HG02588 (cell line): Measurements from ENCODE around the gene RARA.
"Not testable (repeated sequence)": the region's sequence is repeated elsewhere in the genome, so short reads cannot be mapped to it uniquely, and the experiment has no call there.

Experiments used
- ATAC-seq: cut with Tn5 transposase; IDR thresholded peaks from one replicate; pipeline ENCODE4 v1.9.1; 2021; ENCODE audit warnings: mild to moderate bottlenecking, moderate library complexity; ENCODE audit not compliant: unreplicated experiment

RARA gene

GRCh38 chr17:40297511-40297910, 11.5 kb upstream of the RARA start:
- no peak for ATAC-seq

- ATAC-seq: no peak
Observed at GRCh38 chr17:40298726-40299125, 10.3 kb upstream of the RARA start.

- not testable (repeated sequence) for ATAC-seq
Observed at GRCh38 chr17:40299159-40299757, 9.7 kb upstream of the RARA start.

DNA sequence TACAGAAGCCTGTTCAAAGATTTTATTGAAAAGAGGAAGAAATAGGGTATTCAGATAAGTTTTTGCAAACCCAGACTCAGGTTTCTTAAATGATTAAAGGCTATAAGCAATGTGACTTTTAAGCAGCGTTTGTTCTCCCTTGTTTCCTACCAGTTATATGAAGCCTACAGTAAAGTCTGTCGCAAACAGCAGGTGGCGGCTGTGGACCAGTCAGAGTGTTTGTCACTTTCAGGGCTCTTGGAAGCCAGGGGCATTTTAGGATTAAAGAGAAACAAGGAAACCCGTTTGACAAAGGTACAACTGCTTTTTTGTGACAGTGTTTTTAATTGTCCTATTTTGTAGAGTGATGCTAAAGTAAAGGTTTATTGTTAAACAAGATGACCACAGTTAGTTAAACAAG, 7.7 kb upstream of the RARA start:
- ATAC-seq: no peak

- no peak for ATAC-seq
Observed at GRCh38 chr17:40303009-40303657, 5.8 kb upstream of the RARA start.

DNA sequence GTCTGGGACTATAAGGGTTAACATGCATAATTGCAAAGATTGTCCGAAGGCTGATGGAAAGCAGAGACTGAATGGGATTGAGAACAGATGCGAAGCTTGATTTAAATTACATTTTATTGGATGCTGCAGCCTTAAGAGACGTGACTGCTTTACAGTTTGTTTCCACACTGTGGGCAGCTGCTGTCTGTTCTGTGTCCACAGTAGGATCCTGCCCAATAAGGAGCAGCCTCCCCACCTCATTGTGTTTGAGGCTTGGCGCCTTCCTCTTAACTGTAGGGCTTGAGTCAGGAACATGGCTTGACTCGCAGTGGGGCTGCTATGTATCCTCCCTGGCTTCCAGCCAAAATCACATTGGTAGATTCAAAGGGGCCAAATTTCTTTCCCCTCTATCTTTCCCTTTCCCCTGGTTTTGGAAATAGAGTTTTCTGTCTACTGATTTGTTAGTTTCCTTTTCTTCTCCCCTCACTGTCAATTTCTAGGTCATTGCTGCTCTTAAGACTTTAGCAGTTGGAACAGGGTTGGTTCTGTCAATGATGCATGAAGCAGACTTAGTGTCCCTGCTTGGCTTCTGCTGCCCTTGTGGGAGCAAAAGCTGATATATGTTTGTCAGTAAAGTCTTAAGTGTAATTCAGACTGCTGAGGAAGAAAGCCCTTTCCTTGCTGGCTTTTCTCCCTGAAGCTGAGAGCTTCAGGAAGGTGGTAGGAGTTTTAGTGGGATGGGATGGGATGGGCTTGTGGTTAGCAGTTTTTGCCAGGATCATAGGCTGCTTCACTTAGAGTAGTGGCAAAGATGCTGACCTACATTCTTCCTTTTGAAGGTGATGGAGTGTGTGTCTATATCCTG, 5.0 kb upstream of the RARA start:
- no peak for ATAC-seq

DNA sequence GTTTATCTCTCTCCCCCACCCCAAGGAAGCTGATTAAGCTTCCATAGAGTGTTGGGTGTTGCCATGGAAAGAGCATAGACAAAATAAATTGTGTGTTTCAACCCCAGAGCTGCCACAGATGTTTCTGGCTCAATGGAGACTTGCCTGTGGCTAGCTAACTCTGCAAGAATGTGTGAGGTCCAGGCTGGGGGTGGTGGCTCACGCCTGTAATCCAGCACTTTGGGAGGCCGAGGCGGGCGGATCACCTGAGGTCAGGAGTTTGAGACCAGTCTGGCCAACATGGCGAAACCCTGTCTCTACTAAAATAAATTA, 4.5 kb upstream of the RARA start:
- ATAC-seq: not testable (repeated sequence)

DNA sequence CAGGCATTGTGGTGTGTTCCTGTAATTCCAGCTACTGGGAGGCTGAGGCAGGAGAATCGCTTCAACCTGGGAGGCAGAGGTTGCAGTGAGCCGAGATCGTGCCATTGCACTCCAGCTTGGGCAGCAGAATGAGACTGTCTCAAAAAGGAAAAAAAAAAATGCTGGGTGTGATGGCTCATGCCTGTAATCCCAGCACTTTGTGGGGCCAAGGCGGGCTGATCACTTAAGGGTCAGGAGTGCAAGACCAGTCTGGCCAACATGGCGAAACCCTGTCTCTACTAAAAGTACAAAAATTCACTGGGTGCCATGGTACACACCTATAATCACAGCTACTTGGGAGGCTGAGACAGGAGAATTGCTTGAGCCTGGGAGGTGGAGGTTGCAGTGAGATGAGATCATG, 4.1 kb upstream of the RARA start:
- ATAC-seq: not testable (repeated sequence)

DNA sequence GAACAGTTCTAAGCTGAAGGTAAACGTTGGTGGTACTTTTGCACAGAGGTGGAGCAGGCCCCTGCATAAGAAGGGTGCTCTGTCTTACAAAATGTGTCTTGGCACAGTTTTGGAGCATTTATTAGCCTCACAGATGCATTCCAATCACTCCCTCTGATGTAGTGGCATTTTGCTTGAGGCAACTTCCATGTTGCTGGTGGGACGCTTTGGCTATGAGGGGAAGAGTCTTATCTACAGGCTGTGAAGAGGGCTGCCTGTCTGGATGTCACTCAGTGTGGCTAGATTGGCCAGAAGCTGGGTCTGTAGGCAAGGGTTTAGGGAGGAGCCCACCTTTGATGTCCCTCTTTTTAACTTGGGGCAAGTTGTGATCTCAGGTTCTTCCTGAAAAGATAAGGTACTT, 2.6 kb upstream of the RARA start:
- ATAC-seq: no peak

GRCh38 chr17:40307001-40307730, 1.8 kb upstream of the RARA start:
- no peak for ATAC-seq

- no peak for ATAC-seq
Observed at GRCh38 chr17:40307740-40308239, 1.2 kb upstream of the RARA start.

DNA sequence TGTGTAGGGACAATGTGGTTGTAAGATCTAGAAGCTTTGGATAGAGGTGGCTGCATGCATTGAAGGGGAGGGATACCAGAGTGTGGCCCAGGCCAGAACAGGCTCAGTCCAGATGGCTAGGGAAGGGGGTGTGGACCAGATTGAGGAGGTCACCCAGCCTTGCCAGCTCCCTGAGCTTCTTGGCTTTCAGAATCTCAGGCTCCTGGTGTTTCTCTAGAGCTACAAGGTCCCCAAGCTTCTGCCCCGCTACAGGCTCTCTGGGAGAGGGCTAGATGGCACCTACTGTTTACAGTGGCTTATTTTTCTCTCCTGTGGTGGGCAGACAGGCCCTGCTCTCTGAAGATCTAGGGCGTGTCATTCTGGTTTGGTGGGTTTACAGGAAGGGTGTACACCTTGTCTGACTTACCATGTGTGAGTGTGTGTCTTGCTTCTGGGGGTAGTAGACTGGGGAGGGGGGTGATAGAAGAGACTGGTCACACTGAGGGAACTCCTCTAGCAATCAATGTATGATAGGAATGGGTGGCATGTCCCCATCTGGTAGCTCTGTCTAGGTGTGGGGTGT, 1.1 kb downstream of the RARA start:
- ATAC-seq: no peak

DNA sequence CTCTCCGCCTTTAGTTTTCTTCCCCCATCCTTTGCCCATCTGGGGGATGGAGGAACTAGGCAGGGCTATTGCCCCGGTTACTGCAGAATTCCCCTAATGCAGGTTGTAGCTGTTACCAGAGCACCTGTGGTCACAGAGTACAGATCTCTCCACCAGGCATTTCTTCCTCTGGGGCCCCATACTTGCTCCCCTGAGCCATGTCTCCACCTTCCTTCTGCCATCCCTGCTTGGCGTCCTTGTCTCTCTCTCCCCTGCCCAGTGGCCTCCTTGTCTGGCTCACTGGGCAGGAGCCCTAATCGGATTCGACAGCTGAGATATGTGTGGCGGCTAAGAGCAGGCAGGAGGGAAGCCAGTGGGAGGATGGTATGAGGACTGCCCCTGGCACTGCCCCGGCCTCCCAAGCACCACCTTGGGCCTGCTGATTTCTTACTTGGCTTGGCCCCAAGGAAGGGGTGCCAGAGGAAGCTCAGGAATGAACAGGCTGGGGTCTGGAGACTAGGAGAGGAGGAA, 2.0 kb downstream of the RARA start:
- ATAC-seq: no peak

GRCh38 chr17:40311575-40311974, 2.6 kb downstream of the RARA start:
- ATAC-seq: no peak

DNA sequence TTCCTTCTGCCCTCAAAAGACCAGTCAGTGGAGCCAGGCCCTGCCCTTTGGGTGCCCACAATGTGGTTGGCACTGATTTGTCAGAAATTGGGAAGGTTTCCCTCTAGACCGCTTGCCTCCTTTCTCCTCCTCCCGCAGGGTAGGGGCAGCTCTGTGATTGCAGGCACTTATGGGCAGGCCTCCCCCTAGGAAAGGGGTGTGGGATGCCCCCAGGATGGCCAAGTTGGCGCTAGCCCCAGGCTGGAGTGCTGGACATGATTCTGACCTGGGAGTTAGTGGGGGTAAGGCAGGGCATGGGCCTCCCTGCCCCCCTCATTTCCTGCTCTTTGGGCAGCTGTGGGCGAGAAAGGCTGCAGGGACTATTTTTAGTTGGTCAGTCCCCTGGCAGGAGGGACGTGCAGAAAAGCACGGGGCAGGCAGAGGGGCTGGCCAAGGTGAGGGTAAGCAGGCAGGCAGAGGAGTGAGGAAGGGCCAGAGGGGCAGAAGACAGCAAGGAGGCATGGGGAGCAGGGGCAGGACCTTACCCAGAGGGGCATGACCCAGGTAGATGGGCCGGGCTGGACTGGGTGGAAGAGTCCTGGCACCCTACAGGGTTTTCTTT, 3.3 kb downstream of the RARA start:
- ATAC-seq: no peak

DNA sequence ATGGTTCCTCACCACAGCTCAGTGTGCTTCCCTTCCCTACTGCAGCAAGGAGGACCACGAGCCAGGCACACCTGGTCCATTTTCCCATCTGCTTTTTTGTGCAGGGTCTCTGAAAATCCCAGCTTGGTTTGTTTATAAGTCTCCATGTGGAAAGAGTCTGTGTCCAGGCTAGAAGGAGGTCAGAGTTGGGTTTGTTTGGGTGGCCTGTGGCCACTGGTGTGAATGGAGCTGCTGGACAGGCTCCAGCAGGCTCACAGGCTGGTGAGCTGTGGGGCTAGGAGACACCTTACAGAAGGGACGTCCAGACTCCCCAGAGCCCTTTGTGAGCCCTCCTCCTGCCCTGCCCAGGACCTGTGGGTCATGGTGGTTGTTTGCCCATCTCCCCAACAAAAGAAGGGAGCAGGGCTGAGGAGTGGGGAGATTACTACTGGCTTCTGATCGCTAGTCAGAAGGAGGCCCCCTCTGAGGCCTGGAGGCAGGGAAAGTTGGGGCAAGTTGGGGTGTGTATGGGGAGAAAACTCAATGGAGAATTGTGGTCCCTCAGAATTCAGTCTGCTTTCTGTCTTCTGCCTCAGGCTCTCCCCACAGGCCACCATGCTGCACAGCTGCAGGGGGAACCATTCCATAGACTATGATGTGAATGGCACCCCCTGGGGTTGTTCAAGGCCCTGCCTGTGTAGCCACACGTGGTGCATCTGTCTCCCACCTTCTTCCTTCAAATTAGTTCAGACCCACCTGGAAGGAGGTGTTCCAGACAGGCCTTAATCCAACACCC, 4.1 kb downstream of the RARA start:
- no peak for ATAC-seq

DNA sequence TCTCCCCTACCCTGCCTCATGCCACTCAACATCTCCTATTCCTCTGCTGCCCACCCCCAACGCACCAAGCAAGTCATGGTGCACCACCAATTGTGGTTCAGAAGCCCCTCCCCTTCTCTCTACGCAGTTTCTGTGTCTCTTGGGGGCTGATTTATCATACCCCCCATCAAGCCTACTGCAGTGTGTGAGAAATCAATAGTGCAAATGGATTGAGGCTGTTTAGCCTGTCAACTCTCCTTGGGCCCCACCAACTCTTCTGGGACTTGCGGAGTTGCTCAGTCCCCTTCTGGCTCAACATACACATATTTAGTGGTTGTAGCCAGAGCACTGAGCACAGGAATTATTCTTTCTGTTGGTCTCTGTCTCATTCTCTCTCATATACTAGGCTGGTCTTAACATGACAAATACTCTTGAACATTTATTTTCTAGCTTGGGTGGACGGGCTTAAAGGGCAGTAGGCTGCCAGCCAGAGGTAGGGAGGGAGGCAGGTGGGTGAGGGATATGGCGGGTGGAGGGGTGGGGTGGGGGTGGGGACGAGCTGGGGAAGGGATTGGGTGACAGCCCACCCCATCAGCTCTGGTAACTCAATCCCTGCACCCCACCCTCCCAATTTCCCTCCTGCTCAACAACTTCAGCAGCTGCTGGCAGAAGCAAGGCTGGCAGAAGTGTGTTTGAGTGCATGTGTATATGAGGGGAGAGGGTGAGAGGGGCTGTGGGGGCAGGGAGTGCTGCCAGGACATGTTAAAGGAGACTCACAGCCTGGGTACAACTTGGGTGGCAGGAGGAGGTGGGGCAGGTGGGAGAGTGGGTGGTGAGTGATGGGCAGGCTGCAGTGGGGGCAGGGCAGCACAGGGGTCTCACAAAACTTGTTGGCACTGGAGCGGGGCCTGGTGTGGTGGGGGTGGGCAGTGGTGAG, 4.9 kb downstream of the RARA start:
- ATAC-seq: no peak

DNA sequence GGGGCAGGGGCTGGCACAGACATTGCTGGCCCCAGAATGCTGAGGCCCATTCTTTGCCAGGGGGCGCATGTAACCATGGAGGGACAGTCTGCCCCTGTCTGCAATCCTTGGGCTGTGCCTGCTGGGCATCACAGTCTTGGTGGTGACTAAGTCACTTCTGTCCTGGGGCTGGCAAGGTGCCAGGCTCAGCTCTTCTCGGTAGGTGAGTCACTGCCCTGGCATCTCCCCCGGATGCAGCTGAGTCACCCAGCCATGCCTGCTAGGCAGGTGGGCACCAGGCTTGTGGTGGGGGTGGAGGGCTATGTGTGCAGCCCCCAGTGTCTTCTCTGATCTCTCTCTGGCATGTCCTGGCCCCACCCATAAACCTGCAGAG, 5.6 kb downstream of the RARA start:
- no peak for ATAC-seq

DNA sequence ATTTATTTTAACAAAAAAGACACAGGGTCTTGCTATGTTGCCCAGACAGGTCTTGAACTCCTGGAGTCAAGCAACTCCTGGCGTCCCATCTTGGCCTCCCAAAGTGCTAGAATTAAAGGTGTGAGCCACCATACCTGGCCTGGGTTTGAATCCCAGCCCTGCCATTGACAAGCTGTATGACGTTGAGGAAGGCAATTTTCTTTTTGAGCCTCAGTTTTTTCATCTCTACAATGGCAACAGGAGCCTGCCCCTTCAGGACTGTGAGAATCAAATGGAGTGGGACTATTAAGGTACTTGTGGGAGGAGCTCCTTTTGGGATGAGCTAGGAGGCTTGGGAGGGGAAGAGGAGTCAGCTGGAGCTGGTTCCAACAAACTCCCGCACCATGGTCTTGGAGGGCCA, 6.2 kb downstream of the RARA start:
- no peak for ATAC-seq
